IPS DF 19.7 (cell line): ENCODE measurements around the gene RDM1.
"Not testable (repeated sequence)": the region's sequence is repeated elsewhere in the genome, so short reads cannot be mapped to it uniquely, and the experiment has no call there.

Experiments used
- DNase-seq: peaks from one replicate; pipeline ENCODE4 v3.0.0-alpha.2; 2013; ENCODE audit warnings: low read depth, low spot score

The RDM1 gene

GRCh38 chr17:35930211-35931065, at the start of gene RDM1:
Gene RDM1 (minus strand): TSS chr17:35930773. CDS start chr17:35930727, 46 bp downstream.
- DNase-seq: peak; percentile 72

- no peak for DNase-seq
These were observed 47.8 kb upstream of the RDM1 start for GRCh38 chr17:35978346-35978745.

DNA sequence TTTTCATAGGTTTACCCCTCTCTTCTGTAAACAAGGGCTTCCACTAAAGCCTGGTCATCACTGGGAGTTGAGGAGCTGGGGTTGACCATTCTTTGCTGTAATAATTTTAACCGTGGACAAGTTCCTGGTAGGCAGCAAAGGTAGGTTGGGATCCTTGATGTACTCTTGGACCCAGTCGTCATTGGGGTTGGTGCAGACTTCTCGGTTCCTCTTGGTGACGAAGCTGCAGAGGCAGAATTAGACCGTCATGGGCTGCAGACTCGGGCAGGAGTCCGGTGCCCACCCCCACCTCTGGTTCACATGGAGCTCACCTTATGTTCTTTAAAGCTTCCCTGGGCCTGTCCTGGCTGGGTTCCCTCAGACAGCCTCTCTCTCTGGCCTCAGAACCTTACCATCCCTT, 46.9 kb upstream of the RDM1 start:
- no peak for DNase-seq

DNA sequence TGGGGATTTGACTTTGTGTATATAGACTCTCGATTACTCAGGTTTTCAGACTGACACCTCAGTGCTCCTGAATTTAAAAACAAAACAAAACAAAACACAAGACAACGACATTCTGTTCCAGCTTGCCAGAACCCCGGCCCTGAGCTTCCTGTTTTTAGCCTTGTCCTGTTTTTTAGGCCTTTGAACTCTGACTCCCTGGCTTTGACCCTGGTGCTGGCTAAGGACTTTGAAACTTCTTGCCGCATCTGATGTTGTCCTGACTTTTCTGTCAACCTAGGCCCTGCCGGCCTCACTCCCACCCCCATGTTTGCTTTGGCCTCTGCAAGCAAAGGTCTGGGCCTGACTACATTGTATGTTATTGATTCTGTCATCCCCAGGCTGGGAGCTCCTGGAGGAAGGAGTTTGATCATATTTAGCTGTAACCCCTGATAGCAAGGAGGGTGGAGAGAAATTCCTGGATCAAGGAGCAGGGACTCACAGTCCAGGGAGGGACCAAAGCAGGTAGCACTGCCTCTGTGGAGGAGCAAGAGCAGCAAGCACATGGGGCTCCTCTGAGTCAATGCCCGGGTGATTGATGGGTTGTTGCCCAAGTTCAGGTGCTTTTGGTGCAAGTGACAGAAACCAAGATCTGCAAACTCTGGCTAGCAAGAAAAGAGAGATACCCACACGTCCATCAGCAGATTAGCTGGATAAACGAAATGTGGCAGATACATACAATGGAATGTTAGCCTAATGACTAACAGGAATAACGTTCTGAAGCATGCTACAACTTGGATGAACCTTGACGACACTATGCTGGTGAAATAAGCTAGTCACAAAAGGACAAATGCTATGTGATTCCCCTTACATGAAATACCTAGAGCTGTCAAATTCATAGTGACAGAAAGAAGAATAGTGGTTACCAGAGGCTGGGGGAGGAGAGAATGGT, 43.0 kb upstream of the RDM1 start:
- DNase-seq: no peak

- DNase-seq: no peak
These were observed 42.4 kb upstream of the RDM1 start for GRCh38 chr17:35972945-35973332.

- no peak for DNase-seq
These were observed 42.0 kb upstream of the RDM1 start for GRCh38 chr17:35972535-35972934.

DNA sequence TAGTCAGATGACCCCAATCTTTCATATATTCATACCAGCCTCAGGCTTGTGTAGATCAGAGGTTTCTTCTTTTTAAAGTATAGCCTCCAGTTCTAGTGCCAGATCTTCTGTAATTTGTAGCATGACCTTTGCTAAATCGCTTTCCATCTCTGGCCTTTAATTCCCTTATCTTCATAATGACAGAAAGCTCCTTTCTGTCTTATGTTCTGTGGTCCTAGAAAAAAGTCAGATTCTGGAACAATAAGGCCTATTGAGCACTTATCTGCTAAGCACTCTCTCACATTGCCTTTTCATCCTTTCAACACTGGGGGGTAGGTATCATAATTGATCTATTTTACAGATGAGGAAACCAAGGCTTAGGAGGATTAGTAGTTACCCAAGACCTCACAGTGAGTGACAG, 41.5 kb upstream of the RDM1 start:
- DNase-seq: no peak

DNA sequence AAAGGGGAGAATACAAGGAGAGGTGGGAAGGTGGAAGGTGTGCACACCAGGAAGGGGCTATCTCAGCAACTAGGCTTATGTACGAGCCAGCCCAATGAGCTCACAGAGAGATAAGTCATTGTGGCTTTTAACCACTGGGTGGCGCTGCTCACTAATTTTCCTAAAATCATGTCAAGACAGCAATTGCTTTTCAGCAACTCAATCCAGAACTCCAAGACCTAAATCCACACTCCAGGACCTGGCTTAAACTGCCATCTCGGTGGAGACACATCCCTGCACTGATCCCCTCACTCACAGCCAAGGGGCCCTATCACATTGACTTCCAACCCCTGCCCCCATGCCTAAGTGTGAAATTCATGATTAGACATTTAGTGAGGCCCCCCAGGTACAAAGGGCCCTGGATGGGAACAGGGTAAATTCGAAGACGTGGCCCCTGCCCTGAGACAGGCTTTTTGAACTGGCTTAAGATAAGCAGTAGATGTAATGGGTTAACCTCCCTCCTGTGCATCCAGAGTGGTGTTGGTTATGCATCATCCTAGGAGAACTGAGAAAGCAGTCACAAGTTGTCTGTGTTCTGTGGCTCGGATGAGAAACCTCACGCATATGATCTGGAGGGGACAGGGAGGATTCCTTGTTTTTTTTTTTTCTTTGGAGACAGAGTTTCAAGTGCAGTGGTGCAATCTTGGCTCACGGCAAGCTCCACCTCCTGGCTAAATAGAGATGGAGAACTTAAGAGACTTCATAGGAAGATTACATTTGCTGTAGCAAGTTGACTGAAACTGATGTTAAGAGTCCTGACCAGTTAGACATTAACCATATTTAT, 39.2 kb upstream of the RDM1 start:
- peak; percentile 56 for DNase-seq

DNA sequence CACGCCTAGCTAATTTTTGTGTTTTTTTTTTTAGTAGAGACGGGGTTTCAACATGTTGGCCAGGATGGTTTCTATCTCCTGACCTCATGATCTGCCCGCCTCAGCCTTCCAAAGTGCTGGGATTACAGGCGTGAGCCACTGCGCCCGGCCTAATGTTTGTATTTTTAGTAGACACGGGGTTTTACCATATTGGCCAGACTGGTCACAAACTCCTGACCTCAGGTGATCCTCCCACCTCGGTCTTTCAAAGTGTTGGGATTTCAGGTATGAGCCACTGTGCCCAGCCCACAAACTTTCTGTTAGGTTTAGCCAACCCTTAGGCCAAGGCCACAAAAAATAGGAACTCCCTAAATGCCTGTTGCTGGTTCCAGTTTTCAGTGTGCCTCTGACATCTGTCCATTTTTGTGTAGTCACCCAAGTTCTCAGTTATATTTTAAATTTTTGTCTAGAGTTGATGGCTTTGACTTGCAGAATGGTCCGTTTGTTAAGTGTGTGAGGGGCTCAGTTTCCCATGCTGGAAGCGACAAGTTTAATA, 38.0 kb upstream of the RDM1 start:
- no peak for DNase-seq

- DNase-seq: no peak
These were observed 34.7 kb upstream of the RDM1 start for GRCh38 chr17:35965272-35965671.

DNA sequence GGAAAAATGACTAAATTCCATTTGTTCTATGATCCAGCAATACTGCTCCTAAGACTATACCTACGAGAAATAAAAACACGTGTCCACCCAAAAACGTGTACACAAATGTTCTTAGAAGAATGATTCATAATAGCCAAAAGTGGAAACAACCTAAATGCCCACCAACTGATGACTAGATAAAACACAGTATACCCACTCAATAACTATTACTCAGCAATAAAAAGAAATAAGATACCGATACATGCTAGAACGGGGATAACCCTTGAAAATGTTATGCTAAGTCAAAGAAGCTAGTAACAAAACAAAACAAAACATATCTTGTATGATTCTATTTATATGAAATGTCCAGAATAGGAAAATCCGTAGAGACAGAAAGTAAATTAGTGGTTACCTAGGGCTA, 33.1 kb upstream of the RDM1 start:
- no peak for DNase-seq

DNA sequence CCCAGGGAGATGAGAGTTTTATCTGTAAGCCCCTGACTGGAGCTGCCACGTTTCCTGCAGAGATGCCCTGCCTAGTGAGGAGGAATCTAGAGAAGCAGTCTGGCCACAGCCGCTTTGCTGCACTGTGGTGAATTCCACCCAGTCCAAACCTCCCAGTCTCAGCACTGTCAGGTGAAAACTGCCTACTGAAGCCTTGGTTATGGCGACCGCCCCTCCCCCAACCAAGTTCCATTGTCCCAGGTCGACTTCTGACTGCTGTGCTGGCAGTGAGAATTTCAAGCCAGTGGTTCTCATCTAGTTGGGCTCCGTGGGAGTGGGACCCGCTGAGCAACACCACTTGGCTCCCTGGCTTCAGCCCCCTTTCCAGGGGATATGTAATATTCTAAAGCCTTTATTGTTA, 23.1 kb upstream of the RDM1 start:
- no peak for DNase-seq

GRCh38 chr17:35949401-35949800, 18.8 kb upstream of the RDM1 start:
- DNase-seq: no peak

DNA sequence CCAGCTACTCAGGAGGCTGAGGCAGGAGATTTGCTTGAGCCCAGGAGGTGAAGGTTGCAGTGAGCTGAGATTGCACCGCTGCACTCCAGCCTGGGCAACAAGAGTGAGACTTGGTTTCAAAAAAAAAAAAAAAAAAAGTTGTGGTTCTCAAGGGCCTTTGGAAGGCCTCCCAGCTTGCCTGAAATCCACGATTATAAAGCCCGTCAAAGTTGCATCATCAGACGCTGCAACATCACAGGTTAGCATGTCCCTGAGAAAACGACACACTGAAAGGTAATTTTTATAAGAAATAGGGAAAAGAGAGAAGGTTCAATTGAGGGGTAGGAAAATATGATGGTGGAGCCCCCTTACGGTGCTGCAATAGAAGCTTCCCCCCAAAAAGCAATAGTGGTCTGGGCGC, 17.5 kb upstream of the RDM1 start:
- no peak for DNase-seq

GRCh38 chr17:35947156-35947585, 16.6 kb upstream of the RDM1 start:
- peak; percentile 42 for DNase-seq

DNA sequence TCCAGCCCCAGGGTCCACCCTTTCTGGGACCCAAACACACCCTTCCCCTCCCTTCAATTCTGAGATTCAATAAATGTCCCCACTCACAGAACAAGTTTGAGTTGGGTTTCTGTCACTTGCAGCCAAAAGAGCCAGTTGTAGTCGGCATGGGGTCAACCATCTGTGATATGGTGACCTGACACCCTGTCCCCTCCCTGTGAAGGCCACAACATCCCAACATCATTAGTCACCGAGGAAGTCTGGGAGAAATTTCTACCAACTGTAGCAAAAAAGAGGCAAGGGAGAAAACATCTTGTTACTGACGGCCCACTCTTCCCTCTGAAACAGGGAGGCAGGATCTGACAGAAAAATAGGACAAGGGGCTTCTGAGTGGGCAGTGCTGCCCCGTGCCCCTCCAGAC, 13.6 kb upstream of the RDM1 start:
- no peak for DNase-seq

DNA sequence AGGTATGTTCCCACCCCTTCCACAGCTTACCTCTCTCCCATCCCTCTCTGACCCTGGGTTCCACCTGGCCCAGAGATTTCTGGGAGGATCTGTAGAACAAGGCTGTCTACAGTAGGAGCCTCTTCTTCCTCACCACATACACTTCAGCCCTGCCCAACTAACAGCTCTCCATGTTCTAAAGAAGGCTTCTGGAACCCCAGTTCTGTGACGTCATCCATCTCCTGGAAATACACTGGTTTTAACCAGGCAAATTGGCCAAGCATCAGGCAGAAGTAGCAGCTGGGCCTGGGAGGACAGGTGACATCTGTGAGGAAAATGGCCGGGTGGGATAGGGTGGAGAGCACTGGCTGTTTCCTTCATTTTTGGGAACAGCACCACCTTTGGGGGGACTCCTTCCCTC, 13.0 kb upstream of the RDM1 start, which contains the start of gene LYZL6:
LYZL6 (minus strand) TSS at position 177 of the 400 bp plus-strand sequence. CDS start 4,357 bp downstream, outside the sequence.
- DNase-seq: no peak

- DNase-seq: no peak
These were observed 12.1 kb upstream of the RDM1 start for GRCh38 chr17:35942588-35943186.

- DNase-seq: not testable (repeated sequence)
These were observed 7.9 kb upstream of the RDM1 start for GRCh38 chr17:35938492-35938891.

- no peak for DNase-seq
These were observed 5.5 kb upstream of the RDM1 start for GRCh38 chr17:35936063-35936462.

DNA sequence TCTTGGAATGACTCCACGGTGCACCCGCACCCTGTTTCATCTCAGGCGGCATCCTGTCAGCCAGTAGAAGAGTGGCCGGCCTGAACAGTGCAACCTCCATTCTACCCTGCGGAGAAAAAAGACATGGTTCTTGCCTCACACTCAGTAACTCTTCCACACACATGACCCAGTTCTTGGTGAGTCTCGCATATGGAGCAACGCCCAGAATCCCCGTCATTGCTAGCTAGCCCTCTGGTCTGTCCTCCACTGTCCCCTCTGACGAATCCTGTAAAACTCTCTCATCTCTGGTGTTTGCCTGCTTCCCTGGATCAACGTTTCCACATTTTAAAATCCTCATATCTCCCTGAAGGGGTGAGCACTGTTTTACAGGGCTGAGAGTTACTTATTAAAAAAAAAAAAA, 4.2 kb upstream of the RDM1 start:
- no peak for DNase-seq
